ENCODE data around the gene FEZ2. TPM values are rescaled to one million over a fixed set of nuclear protein-coding genes. Genes with fewer than 3 reads are reported as not detected.

Gene FEZ2, protein sequence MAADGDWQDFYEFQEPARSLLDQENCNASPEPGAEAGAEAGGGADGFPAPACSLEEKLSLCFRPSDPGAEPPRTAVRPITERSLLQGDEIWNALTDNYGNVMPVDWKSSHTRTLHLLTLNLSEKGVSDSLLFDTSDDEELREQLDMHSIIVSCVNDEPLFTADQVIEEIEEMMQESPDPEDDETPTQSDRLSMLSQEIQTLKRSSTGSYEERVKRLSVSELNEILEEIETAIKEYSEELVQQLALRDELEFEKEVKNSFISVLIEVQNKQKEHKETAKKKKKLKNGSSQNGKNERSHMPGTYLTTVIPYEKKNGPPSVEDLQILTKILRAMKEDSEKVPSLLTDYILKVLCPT
- total RNA-seq: 10 to 100 TPM; 47.5 to 63.3 (median 57.5) TPM
- long read RNA-seq, donor 1, partial matches to known transcripts: 4 of 10 reads
- long read RNA-seq, donor 1, other reads (novel, unspliced or antisense): 1 of 10 reads
- long read RNA-seq, donor 2, partial matches to known transcripts: 3 of 11 reads
- long read RNA-seq, donor 2, other reads (novel, unspliced or antisense): 7 of 11 reads

DNA sequence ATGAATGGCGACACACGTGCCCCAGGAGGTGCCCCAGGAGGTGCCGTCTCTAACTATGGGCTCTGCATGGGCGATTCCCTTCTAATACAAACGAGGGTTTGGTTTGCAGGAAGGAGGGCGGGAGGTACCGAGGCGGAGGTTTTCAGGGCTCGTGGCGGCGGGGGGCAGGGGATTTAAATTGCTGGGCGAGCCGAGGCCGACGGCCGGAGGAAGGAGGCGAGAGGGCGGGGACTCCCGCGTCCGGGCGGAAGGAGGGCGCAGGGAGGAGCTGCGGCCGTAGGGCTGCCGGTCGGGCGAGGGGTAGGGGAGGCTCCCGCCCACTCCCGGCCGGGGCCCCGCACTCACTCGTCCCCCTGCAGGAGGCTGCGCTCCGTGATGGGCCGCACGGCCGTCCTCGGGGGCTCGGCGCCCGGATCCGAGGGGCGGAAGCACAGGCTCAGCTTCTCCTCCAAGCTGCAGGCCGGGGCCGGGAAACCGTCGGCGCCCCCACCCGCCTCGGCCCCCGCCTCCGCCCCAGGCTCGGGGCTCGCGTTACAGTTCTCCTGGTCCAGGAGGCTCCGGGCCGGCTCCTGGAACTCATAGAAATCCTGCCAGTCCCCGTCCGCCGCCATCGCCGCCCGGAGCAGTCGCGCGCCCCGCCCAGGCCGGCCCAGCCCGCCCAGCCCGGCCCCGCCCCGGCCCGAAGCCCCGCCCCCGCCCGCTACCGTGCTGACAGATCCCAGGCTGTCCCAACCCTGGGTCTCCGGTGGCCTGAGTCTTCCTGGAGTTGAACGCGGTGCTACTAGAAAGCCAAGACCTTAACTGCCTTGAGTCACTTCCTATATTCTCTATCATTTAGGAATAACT is at the start of gene FEZ2:
Gene FEZ2, minus strand, starts transcription at position 637 of the 846 bp plus-strand sequence. Its CDS starts 26 bp downstream, at position 611.
- Histone ChIP-seq H3K36me3 (ENCODE audit: low read depth) (no peaks in the 10 kb centered on the region), H3K9me3 (no peaks in the 10 kb centered on the region), H3K4me3 (peak within 1 kb of the TSS; percentile 99), H3K4me1 (ENCODE audit: low read depth) (peaks cover 25% of the 10 kb centered on the region)
- intact Hi-C loops (cut with DNase I, micrococcal nuclease): no loop called here
- peak; percentile 96 for ATAC-seq
- DNase-seq: peak; percentile 78 to 88 (median 87)
- TF ChIP-seq, protein P1, sequence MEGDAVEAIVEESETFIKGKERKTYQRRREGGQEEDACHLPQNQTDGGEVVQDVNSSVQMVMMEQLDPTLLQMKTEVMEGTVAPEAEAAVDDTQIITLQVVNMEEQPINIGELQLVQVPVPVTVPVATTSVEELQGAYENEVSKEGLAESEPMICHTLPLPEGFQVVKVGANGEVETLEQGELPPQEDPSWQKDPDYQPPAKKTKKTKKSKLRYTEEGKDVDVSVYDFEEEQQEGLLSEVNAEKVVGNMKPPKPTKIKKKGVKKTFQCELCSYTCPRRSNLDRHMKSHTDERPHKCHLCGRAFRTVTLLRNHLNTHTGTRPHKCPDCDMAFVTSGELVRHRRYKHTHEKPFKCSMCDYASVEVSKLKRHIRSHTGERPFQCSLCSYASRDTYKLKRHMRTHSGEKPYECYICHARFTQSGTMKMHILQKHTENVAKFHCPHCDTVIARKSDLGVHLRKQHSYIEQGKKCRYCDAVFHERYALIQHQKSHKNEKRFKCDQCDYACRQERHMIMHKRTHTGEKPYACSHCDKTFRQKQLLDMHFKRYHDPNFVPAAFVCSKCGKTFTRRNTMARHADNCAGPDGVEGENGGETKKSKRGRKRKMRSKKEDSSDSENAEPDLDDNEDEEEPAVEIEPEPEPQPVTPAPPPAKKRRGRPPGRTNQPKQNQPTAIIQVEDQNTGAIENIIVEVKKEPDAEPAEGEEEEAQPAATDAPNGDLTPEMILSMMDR (IDR thresholded peaks at IDR 0.05): no peak

DNA sequence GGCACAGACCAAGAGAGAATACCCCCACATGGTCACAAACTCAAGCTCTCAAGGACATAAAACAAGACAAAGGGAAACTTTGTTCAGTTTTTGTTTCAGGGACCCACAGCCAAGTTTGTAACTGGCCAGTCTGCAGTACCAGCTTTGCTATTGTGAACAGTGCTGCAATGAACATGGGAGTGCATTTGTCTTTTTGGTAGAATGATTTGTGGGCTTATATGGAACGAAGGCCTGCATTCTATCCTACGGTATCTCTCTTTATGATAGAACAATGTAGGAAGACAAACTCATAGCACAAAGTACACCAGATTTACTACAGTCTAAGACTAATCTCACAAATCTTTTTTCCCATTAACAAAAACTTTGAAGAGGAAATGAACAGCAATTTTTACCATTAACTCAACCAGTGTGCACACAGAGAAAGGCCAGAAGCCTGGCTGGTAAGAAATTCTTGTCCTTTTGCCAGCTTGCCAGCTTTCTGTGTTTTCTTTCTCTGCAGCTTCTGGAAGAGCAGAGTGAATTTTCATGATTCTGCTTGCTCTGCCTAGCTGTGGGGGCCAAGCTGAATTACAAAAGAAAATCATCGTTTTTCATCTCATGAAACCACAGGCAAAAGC is 37.1 kb upstream of the FEZ2 start:
- Histone ChIP-seq H3K36me3 (ENCODE audit: low read depth) (no peaks in the 10 kb centered on the region), H3K4me1 (ENCODE audit: low read depth) (no peaks in the 10 kb centered on the region), H3K9me3 (no peaks in the 10 kb centered on the region), H3K4me3 (no peak overlapping the region)
- ATAC-seq (no peak), DNase-seq (no peak)
- TF ChIP-seq, protein P1 (IDR thresholded peaks at IDR 0.05): no peak
- intact Hi-C loops (cut with DNase I, micrococcal nuclease): no loop called here

DNA sequence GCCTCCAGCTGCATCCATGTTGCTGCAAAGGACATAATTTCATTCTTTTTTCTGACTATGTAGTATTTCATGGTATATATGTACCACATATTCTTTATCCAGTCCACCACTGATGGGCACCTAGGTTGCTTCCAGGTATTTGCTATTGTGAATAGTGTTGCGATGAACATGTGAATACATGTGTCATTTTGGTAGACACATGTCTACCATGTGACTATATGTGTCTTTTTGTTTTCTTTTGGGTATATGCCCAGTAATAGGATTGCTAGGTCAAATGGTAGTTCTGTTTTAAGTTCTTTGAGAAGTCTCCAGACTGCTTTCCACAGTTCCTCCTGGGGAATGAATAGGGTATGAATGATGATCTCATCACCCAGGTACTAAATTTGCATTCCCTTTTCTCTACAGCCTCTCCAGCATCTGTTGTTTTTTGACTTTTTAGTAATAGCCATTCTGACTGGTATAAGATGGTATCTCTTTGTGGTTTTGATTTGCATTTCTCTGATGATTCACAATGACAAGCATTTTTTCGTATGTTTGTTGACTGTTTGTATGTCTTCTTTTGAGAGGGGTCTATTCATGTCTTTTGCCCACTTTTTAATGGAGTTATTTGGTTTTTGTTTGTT is 35.6 kb upstream of the FEZ2 start:
- intact Hi-C loops (cut with DNase I, micrococcal nuclease): no loop called here
- ATAC-seq: no peak
- Histone ChIP-seq H3K36me3 (ENCODE audit: low read depth) (no peaks in the 10 kb centered on the region), H3K4me3 (no peak overlapping the region), H3K9me3 (no peaks in the 10 kb centered on the region), H3K4me1 (ENCODE audit: low read depth) (no peaks in the 10 kb centered on the region)
- no peak for DNase-seq
- TF ChIP-seq, protein P1 (IDR thresholded peaks at IDR 0.05): no peak

DNA sequence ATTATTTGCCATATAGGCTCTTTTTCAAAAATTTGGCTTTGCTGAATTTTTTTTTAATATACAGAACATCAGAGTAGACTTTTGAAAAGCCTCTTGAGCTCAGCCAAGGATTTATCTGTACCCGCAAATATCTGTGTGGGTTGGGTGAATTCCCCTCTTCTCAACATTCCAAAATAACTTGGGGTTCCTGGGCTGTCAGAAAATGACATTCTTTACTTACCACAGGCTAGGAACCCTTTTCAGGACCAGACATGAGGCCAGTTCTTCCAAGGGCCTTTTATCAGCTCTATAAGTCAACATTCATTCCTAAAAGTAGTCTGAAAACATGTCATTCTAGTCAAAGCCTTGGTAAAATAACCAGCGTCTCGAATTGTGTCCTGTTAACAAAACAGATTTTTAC is 28.8 kb upstream of the FEZ2 start:
- H3K4me1 ChIP-seq (ENCODE audit: low read depth): no peaks in the 10 kb centered on the region
- H3K9me3 ChIP-seq: peaks cover 13% of the 10 kb centered on the region
- H3K4me3 ChIP-seq: no peak overlapping the region
- no peaks in the 10 kb centered on the region for H3K36me3 ChIP-seq (ENCODE audit: low read depth)
- intact Hi-C loops (cut with DNase I, micrococcal nuclease): no loop called here
- TF ChIP-seq, protein P1 (IDR thresholded peaks at IDR 0.05): no peak
- no peak for ATAC-seq
- no peak for DNase-seq

DNA sequence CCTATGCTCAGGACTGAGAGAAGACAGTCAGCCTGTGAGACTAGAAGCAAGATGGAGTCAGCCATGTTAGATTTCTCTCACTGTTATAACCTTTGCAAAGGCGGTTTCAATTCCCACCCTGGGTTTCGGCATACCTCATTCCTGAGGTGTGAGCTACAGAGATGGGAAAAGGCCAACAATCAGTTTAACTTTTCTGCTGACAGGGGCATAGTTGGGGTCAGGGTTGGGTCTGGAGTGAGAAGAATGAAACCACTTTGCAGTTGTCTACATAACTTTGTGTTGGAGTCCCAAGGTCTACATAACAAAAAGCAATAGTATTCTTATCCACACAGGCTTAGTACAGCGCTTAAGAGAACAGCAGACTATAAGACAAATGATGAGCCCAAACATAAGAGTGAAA is 28.1 kb upstream of the FEZ2 start:
- no peaks in the 10 kb centered on the region for H3K36me3 ChIP-seq (ENCODE audit: low read depth)

More for the DNA sequence above, 28.1 kb upstream of the FEZ2 start:
- H3K4me1 ChIP-seq (ENCODE audit: low read depth): no peaks in the 10 kb centered on the region
- H3K4me3 ChIP-seq: no peak overlapping the region
- H3K9me3 ChIP-seq: peaks cover 13% of the 10 kb centered on the region
- ATAC-seq (no peak), DNase-seq (no peak)
- intact Hi-C loops (cut with DNase I, micrococcal nuclease): no loop called here
- TF ChIP-seq, protein P1 (IDR thresholded peaks at IDR 0.05): no peak

All from mucosa of descending colon (tissue), 3 donors.